ENCODE data around the gene SYCN.
"Not testable (repeated sequence)": the region's sequence is repeated elsewhere in the genome, so short reads cannot be mapped to it uniquely, and the experiment has no call there.

The SYCN gene, protein sequence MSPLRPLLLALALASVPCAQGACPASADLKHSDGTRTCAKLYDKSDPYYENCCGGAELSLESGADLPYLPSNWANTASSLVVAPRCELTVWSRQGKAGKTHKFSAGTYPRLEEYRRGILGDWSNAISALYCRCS

DNA sequence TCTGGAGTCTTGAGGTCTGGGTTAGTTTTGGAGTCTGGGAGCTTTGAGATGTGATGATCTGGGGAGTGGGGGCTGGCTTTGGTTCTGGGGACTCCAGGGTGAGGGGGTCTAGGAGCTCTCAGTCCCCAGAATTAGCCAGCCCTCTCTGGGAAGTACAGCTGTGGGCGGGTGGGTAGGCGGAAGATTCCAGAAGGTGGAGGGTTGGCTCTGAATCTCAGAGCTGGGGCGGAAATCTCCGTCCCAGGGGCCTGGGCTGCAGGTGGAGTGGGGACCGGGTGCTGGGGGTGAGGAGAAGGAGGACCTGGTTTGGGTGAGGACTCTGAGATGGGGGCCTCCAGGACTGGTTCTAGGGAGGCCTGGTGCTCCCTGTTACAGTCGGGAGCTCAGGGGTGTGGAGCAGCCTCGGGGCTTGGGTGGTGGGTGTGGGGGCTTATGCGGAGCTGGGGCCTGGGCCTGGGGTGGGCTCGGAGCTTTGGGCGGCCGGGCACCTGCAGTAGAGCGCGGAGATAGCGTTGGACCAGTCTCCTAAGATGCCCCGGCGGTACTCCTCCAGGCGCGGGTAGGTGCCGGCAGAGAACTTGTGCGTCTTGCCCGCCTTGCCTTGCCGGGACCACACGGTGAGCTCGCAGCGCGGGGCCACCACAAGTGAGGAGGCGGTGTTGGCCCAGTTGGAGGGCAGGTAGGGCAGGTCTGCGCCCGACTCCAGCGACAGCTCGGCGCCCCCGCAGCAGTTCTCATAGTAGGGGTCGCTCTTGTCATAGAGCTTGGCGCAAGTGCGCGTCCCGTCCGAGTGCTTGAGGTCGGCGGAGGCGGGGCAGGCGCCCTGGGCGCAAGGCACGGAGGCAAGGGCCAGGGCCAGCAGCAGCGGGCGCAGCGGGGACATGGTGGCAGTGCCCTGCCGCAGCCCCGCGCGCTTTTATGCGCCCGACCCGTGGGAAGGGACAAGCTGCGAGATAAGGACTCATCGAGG, at the start of gene SYCN:
TSS of gene SYCN (minus strand) at position 892 of the 970 bp plus-strand sequence. CDS start at position 883, 9 bp downstream.
- no peak for DNase-seq (ENCODE audit: low read depth in 1 of 2, low spot score in 1 of 2)

DNA sequence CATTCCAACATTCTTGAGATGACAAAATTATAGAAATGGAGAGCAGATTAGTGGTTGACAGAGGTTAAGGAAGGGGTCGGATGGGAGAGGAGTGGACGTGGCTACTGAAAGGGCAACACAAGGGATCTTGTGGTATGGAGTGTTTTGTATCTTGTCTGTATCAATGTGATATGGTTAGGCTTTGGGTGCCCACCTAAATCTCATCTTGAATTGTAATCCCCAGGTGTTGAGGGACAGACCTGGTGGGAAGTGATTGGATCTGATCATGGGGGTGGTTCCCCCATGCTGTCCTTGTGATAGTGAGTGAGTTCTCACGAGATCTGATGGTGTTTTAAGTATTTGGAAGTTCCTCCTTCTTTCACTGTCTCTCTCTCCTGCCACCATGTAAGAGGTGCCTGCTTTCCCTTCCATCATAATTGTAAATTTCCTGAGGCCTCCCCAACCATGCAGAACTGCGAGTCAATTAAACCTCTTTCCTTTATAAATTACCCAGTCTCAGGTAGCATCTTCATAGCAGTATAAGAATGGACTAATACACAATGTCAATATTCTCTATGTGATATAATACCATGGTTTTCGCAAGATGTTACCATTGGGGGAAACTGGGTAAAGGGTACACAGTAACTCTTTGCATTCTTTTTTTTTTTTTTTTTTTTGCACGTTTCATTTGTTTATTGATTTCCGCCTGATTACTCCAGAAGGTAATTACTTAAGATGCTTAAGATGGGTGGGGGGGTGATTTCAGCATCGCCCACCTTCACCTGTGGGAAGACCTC, 49.5 kb upstream of the SYCN start:
- DNase-seq (ENCODE audit: low read depth in 1 of 2, low spot score in 1 of 2), result no peak

DNA sequence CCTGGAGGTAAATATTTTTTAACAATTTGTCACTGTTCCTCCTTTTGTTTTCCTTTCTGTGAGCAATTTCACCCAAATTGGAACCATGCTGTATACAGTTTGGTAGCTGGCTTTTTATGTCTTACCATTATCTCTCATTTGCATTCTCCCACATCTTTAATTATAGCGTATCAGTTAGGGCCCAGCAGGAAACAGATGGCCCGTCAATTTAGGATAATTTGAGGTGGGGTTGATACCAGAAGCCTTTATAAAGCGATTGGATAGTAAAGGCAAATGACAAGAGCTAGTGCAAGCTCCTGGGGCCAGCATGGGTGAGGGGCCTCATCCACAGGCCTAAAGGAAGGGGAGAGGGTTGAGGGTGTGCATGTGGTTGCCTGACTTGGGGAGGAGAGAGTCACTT, 48.4 kb upstream of the SYCN start:
- DNase-seq (ENCODE audit: low read depth in 1 of 2, low spot score in 1 of 2), result no peak

DNA sequence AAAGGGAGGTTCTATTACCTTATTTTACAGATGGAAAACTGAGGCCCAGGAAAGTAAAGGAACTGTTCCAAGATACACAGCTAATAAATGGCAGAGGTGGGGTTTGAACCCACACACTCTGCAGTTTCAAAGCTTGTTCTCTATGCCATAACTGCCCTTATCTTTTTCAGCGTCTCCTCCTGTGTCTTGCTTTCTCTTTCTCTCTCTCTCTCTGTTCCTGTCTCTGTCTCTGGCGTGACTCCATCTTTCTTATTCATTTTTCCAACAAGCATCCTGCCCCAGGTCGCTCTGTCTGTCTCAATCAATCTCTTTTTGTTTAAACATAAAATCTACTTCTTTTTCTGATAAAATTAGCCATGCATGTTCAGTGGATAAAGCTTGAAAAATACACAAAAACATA, 47.8 kb upstream of the SYCN start:
- DNase-seq (ENCODE audit: low read depth in 1 of 2, low spot score in 1 of 2), result no peak

DNA sequence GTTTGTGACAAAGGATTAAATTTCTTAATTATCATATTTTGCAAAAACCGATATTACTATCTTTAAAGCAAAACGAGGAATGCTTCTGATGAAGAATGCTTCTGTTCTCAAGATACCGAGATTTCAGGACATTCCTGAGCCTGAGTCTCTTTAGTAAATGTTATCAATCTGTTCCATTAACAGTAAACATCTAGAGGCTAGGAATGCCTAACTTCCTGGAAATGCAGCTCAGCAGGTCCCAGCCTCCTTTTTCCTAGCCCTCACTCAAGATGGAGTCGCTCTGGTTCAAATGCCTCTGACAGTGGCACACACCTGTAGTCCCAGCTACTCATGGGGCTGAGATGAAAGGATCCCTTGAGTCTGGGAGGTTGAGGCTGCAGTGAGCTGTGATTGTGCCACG, 47.0 kb upstream of the SYCN start:
- no peak for DNase-seq (ENCODE audit: low read depth in 1 of 2, low spot score in 1 of 2)

DNA sequence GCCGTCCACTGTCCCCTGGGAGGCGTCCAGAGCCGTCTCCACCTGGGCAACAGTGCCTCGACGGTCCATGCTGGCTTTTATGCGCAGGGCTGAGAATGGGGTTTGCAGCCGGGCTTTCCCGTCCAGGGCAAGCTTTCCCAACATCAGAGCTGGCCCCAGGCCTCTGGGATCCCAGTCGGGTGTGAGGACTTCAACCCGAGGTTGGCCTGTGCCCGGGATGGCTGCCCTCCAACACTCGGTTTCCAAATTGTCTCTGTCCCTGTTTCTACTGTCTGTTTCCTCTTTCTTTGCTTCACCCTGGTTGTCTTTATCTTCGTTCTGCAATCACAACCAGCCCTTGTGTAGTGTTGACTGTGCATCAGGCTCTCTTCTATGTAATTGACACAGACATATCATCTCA, 44.7 kb upstream of the SYCN start, which contains the start of gene IFNL4:
TSS of gene IFNL4 (minus strand) at position 51 of the 400 bp plus-strand sequence.
- no peak for DNase-seq (ENCODE audit: low read depth in 1 of 2, low spot score in 1 of 2)

DNA sequence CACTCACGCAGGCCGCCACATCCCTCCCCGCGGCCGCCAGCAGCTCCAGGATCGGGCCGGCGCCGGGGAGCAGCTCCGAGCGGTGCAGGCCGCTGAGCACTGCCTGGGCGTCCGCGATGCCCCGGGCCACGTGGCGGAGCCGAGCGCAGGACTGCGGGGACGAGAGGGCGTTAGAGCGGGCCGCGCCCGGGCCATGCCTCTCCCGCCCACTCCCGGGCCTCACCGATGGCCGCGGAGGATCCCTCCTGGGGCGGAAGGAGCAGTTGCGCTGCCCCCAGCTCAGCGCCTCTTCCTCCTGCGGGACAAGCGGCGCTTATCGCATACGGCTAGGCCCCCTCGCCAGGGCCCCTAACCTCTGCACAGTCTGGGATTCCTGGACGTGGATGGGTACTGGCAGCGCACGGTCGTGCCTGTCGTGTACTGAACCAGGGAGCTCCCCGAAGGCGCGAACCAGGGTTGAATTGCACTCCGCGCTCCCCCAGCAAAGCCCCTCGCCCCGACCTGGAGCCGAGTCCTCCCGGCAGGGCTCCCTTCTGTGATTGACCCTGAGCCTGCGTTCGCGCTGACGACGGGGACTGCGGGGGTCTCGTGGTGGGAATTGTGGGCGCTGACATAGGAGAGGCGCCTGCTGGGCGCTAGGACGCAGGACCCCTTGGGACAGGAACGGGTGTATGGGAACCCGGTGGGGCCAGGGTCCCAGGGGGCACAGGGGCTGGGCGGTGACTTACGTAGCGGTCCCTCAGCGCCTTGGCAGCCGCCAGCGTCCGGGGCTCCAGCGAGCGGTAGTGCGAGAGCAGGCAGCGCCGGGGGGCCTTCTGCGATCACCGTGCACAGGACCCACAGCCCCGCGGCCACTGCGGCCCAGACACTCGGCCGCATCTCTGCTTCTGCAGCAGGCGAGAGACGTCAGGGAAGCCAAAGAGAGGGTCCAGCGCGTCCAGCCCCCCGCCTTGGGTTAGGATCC, 43.9 kb upstream of the SYCN start:
- DNase-seq (ENCODE audit: low read depth in 1 of 2, low spot score in 1 of 2), result no peak

DNA sequence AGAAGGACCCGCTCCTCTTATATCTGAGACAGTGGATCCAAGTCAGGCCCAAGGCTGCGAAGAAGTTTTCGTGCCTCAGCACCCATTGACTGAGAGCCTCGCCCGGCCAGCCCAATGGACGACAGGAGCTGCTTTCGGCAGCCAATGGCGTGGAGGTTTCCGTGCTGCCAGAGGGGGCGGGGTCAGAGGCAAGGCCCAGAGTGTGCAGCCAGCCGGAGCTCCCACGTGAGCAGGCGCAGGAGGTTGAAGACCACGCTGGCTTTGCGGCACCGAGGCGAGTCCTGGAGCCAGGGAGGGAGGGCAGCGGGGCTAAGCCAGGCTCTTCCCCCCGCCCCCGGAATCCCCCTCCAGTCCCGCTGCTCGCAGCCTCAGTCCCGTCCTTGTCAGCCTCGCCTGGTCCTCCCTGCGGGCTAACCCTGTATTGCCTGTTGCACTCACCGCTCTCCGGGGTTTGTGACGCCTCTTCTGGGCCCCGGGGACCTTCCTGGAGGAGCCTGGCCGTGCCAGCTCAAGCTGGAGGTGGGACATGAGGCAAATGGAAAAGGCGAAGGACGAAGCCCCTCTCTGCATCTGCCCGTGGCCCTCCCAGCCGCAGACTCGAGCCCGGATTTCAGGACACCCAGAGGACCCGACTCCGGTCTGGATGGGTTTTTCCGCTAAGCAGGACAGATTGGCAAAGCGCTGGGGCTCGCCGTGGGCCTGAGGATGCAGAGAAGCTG, 43.0 kb upstream of the SYCN start:
- no peak for DNase-seq (ENCODE audit: low read depth in 1 of 2, low spot score in 1 of 2)

DNA sequence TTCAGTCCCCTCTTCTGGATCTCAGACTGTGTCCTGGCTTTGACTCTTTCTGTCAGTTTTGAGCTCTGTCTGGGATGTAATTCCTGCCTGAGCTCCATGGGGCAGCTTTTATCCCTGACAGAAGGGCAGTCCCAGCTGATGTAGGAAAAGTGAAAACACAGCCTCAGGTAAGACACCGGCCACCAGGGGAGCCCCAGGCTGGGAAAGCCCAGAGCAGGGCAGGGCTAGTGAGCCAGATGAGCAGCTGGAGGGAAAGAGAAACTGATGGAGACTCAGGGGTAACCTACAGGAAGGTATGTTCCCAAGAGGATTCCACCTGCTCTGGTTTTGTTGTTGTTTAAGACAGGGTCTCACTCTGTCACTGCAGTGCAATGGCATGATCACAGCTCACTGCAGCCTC, 41.1 kb upstream of the SYCN start:
- DNase-seq (ENCODE audit: low read depth in 1 of 2, low spot score in 1 of 2), result not testable (repeated sequence)

DNA sequence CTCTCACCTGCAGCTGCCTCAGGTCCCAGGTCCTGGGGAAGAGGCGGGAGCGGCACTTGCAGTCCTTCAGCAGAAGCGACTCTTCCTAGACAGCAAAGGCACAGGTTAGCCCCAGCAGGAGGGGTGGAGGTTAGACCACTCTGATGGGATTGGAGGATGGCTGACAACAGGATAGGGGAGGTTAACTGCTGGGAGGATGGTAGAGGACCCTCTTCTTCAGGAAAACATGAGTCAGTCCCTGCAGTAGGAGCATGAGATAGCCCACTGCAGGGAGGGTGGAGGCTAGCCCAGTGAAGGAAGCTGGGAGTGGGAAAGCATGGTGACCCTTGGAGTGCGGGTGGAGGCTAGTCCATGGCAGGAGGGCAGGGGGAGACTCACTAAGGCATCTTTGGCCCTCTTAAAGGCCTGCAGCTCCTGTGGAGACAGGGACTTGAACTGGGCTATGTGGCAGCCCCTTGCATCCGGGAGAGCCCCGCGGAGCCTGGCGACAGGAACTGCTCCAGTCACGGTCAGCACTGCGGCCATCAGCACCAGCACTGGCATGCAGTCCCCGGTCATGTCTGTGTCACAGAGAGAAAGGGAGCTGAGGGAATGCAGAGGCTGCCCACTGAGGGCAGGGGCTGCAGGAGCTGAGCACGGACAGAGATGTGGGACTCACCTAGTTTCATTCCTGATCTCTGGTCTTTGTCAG, 40.5 kb upstream of the SYCN start, which contains the start of gene IFNL3:
TSS of gene IFNL3 (minus strand) at position 597 of the 691 bp plus-strand sequence. CDS start at position 558, 39 bp downstream.
- DNase-seq (ENCODE audit: low read depth in 1 of 2, low spot score in 1 of 2), result not testable (repeated sequence)

DNA sequence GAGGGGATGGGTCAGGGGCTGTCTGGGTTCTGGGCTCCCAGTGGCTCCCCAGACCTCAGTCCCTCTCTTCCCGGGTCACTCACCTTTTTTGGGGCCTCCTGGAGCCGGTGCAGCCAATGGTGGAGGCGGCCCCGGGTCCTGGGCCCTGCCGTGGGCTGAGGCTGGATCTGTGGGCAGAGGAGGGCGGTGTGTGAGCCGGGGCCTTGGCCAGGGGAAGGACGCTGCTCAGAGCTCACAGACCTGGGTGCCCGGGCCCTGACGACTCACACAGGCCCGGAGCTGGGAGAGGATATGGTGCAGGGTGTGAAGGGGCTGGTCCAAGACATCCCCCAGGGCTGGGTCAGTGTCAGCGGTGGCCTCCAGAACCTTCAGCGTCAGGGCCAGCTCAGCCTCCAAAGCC, 39.7 kb upstream of the SYCN start:
- not testable (repeated sequence) for DNase-seq (ENCODE audit: low read depth in 1 of 2, low spot score in 1 of 2)

DNA sequence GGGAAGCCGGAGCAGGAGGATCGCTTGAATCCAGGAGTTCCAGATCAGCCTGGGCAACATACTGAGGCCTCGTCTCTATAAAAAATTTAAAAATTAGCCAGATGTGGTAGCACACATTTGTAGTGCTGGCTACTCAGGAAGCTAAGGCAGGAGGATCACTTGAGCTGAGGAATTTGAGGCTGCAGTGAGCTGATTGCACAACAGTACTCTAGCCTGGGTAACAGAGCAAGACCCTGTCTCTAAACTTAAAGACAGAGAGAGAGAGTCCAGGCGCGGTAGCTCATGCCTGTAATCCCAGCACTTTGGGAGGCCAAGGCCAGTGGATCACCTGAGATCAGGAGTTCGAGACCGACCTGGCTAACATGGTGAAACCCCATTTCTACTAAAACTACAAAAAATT, 36.4 kb upstream of the SYCN start:
- DNase-seq (ENCODE audit: low read depth in 1 of 2, low spot score in 1 of 2), result no peak

DNA sequence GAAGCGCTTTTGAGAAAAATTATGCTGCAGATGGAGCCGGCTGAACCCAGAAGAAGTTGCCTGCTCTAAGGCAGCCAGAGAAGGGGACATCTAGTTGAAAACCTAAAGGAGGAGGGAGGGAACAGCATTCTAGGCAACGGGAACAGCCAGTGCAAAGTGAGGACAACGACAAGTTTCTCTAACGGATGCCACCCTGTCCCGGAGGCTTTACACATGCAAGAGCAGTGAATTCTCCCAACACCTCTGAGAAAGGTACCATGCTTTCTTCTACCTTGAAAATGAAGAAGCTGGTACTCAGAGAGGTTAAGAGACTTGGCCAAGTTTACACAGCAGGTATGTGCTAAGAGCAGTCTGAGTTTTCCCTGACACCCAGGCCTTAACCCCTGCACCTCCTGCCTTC, 34.9 kb upstream of the SYCN start:
- DNase-seq (ENCODE audit: low read depth in 1 of 2, low spot score in 1 of 2), result no peak

DNA sequence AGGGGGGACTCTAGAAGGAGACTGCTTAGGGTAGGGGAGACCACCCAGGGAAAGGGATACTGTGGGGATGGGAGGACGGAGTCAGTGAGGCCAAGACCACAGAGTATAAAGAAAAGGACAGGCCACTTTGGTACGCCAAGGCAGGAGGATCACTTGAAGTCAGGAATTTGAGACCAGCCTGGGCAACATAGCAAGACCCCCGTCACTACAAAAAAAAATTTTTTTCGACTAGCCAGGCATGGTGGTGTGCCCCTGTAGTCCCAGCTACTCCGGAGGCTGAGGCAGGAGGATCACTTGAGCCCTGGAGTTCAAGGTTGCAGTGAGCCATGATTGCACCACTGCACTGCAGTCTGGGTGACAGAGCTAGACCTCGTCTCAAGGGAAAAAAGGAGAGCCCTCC, 34.1 kb upstream of the SYCN start:
- no peak for DNase-seq (ENCODE audit: low read depth in 1 of 2, low spot score in 1 of 2)

DNA sequence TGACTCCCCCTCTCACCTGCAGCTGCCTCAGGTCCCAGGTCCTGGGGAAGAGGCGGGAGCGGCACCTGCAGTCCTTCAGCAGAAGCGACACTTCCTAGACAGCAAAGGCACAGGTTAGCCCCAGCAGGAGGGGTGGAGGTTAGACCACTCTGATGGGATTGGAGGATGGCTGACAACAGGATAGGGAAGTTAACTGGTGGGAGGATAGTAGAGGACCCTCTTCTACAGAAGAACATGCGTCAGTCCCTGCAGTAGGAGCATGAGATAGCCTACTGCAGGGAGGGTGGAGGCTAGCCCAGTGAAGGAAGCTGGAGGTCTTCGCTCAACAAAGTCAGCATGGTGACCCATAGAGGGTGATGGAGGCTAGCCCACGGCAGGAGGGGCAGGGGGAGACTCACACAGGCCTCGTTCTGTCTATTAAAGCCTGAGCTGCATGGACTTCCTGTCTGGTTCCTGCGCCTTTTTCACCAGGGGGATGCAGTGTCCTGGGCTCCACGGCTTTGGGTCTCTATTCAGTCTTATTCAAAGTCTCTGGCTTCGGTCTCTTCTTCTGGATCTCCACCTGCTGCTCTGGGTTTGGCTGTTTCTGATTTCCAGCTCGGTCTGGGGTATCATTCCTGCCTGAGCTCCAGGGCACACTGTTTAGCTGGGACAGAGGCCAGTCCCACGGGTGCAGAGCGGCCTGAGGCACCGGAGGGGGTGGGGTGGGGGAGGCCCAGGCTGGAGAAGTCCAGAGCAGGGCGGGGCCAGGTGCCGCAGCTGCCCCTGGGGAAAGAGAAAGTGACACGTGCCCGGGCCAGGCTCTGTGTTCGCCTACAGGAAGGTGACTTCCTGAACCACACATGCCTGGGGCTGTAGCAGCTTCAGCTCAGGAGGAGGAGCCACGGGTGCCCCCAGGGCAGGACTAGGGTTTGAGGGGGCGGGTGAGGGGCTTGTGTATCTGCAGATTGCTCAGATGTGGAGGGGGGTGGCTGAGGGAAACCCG, 33.4 kb upstream of the SYCN start:
- DNase-seq (ENCODE audit: low read depth in 1 of 2, low spot score in 1 of 2), result peak in 1 of 2 donors; percentile 18

DNA sequence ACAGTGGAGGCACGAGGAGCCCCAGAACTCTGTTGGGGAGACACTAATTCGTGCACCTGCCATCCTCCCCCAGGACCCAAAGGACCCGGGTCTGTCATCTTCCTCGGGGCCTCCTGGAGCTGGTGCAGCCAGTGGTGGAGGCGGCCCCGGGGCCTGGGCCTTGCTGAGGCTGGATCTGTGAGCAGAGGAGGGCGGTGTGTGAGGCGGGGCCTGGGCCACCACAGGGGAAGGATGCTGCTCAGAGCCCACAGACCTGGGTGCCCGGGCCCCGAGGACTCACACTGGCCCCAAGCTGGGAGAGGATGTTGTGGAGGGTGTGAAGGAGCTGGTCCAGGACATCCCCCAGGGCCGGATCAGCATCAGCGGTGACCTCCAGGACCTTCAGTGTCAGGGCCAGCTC, 32.5 kb upstream of the SYCN start:
- no peak for DNase-seq (ENCODE audit: low read depth in 1 of 2, low spot score in 1 of 2)

DNA sequence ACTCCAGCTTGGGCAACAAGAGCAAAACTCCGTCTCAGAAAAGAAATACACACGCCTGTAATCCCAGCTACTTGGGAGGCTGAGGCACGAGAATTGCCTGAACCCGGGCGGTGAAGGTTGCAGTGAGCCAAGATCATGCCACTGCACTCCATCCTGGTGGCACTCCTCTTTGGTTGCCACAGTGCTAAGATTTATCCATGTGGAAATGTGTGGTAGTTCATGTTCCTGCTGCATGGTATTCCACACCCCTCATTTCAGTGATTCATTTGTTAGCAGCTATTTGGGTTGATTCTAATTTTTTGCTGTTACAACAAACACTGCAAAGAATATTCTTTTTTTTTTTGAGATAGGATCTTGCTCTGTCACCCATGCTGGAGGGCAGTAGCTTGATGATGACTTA, 28.6 kb upstream of the SYCN start:
- DNase-seq (ENCODE audit: low read depth in 1 of 2, low spot score in 1 of 2), result no peak
